Tibial artery (tissue), 4 donors: Measurements from ENCODE around the gene CAMK4.
A peak's percentile ranks its signal among the peaks of the same experiment; 100 is the strongest.

Experiments
- DNase-seq, 2 donors: peaks; one replicate each; pipeline ENCODE4 v3.0.0-alpha.2; 2019
- H3K27ac ChIP-seq, 2 donors: fragments of 200-600 bp; sonication (generic) in 1 of 2; 1 replicate in 1 of 2; 2 replicates in 1 of 2; pipeline ENCODE4 v1.5.1; 2018 to 2019; ENCODE audit warnings: mild to moderate bottlenecking in 1 of 2
- H3K27me3 ChIP-seq, 2 donors: fragments of 200-600 bp; sonication (generic) in 1 of 2; one replicate each; pipeline versions ENCODE4 v1.5.1 to v1.6.0; 2016 to 2019
- H3K36me3 ChIP-seq, 3 donors: fragments of 200-600 bp; sonication (generic) in 2 of 3; one replicate each; pipeline ENCODE4 v1.5.1; 2016 to 2019; ENCODE audit warnings: mild to moderate bottlenecking in 2 of 3
- H3K4me1 ChIP-seq, 4 donors: fragments of 200-600 bp; sonication (generic) in 2 of 4; 1 replicate in 3 of 4; 2 replicates in 1 of 4; pipeline ENCODE4 v1.5.1; 2016 to 2019
- H3K4me3 ChIP-seq, 2 donors: fragments of 200-600 bp; sonication (generic) in 1 of 2; 1 replicate in 1 of 2; 2 replicates in 1 of 2; pipeline ENCODE4 v1.5.1; 2018 to 2019; ENCODE audit warnings: mild to moderate bottlenecking in 2 of 2
- H3K9me3 ChIP-seq, 3 donors: fragments of 200-600 bp; sonication (generic) in 1 of 3; one replicate each; pipeline ENCODE4 v1.5.1; 2016 to 2019
- CTCF ChIP-seq, 2 experiments: fragments of 200-600 bp in 1 of 2; fragments of 450-650 bp in 1 of 2; IDR thresholded peaks; one replicate each; pipeline ENCODE4 v1.5.1; 2017 to 2019; ENCODE audit warnings: antibody characterized with exemption in 2 of 2, mild to moderate bottlenecking in 1 of 2, moderate library complexity in 1 of 2
- intact Hi-C: fragments of 100-400 bp; cut with DNase I; formaldehyde crosslinking; loops from one replicate; pipeline ENCODE4 v1.15.0; 2023; ENCODE audit warnings: low total_unique reads

The CAMK4 gene

DNA sequence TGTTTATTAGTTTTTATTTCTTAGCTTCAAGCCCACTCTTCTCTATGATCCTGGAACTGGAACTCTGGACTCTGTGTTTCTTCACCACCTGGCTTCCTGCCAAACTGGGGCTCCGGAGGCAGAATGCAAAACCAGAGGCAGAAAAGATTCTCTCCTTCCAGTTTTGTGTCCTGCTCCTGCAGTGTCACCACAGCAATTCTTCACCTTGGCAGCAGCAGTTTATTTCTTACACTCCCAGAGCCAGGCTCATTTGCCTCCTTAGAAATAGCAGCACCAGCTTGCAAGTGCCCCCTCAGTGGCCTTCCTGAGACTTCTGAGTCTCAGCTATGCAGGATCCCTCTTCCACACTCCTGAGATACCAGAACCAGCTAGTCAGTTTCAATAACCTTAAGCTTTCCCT lies 26.7 kb upstream of the CAMK4 start:
- Histone ChIP-seq H3K4me1 (no peaks in the 10 kb centered on the region), H3K9me3 (no peaks in the 10 kb centered on the region), H3K27ac (no peak overlapping the region), H3K4me3 (no peak overlapping the region), H3K36me3 (no peaks in the 10 kb centered on the region), H3K27me3 (peaks cover 0 to 2% of the 10 kb centered on the region in 2 donors)
- intact Hi-C loops, result no loop called here
- TF ChIP-seq CTCF (IDR thresholded peaks at IDR 0.05), result no peak
- peak in 1 of 2 donors; percentile 27 for DNase-seq

GRCh38 chr5:111198281-111198966 lies 25.8 kb upstream of the CAMK4 start:
- H3K4me1 ChIP-seq, result no peaks in the 10 kb centered on the region
- intact Hi-C loops, result no loop called here
- no peak for TF ChIP-seq CTCF (IDR thresholded peaks at IDR 0.05)
- H3K27ac ChIP-seq, result no peak overlapping the region
- H3K36me3 ChIP-seq, result no peaks in the 10 kb centered on the region
- no peak overlapping the region for H3K4me3 ChIP-seq
- DNase-seq, result no peak
- no peaks in the 10 kb centered on the region for H3K9me3 ChIP-seq
- peaks cover 0 to 2% of the 10 kb centered on the region in 2 donors for H3K27me3 ChIP-seq

- H3K27ac ChIP-seq, result no peak overlapping the region
- no peaks in the 10 kb centered on the region for H3K36me3 ChIP-seq
- H3K9me3 ChIP-seq, result no peaks in the 10 kb centered on the region
- no peaks in the 10 kb centered on the region for H3K4me1 ChIP-seq
- TF ChIP-seq CTCF (IDR thresholded peaks at IDR 0.05), result no peak
- H3K4me3 ChIP-seq, result no peak overlapping the region
- DNase-seq, result no peak
- no peaks in the 10 kb centered on the region for H3K27me3 ChIP-seq
- intact Hi-C loops, result no loop called here
Measured at GRCh38 chr5:111200828-111201227, 23.4 kb upstream of the CAMK4 start.

DNA sequence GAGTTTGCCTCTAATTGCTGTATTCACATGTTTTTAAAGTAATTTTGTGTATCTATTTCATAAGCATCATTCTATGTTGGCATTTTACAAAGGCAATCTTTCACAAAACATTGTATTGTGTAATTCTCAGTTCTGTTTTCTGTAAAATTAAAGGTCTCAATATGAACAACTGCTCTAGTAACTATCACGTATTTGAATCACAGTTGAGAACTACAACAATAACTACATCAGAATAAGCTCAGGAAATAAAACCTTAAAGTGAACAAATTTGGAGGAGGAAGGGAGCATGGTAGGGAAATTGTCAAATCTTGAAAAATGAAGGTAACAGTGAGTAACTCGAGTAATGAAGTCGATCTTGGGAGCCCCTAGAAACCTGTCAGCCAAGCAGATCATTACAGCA lies 22.5 kb upstream of the CAMK4 start:
- no peak overlapping the region for H3K4me3 ChIP-seq
- H3K9me3 ChIP-seq, result no peaks in the 10 kb centered on the region
- DNase-seq, result no peak
- no peak for TF ChIP-seq CTCF (IDR thresholded peaks at IDR 0.05)
- H3K27ac ChIP-seq, result no peak overlapping the region
- H3K36me3 ChIP-seq, result no peaks in the 10 kb centered on the region
- no peaks in the 10 kb centered on the region for H3K4me1 ChIP-seq
- intact Hi-C loops, result no loop called here
- no peaks in the 10 kb centered on the region for H3K27me3 ChIP-seq

DNA sequence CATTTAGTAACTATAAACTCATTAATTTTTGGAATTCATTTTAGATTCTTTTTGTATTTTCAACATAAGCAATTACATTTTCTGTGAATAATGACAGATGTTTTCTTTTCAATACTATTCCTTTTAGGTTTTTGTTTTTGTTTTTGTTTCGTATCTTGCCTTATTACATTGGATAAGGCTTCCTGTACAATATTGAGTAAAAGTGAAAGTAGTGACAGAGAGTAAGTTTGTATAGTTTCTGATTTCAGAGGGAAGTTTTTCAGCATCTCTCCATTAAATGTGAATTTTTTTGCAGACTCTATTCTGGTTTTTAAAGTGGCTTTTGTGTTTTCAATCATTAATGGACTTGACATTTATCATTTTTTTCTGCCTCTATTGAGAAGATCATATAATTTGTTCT lies 12.8 kb upstream of the CAMK4 start:
- H3K27ac ChIP-seq, result no peak overlapping the region
- no peaks in the 10 kb centered on the region for H3K9me3 ChIP-seq
- no peak for TF ChIP-seq CTCF (IDR thresholded peaks at IDR 0.05)
- H3K4me3 ChIP-seq, result no peak overlapping the region
- no peak for DNase-seq
- H3K36me3 ChIP-seq, result no peaks in the 10 kb centered on the region
- H3K27me3 ChIP-seq, result no peaks in the 10 kb centered on the region
- no peaks in the 10 kb centered on the region for H3K4me1 ChIP-seq
- intact Hi-C loops, result no loop called here
